Measurements from ENCODE around the gene TNS2. TPM values are rescaled to one million over a fixed set of nuclear protein-coding genes. Genes with fewer than 3 reads are reported as not detected.

Gene TNS2
- total and polyA plus RNA-seq, 11 donors, result 56.0 to 193 (median 88.4) TPM

- peak; percentile 99 to 100 (median 99) for ATAC-seq
- Histone ChIP-seq H3K9me3 (peaks cover 0 to 2% (median 0%) of the 10 kb centered on the region in 12 donors), H3K27me3 (no peaks in the 10 kb centered on the region), H3K36me3 (peaks cover 0 to 33% (median 29%) of the 10 kb centered on the region in 9 donors), H3K27ac (peak within 1 kb of the TSS; percentile 84 to 100 (median 96)), H3K4me1 (peaks cover 0 to 32% (median 19%) of the 10 kb centered on the region in 12 donors), H3K4me3 (peak within 1 kb of the TSS; percentile 48 to 84 (median 72))
- peak; percentile 96 to 99 (median 97) for DNase-seq
- WGBS, 4 donors, result 1 to 2% (median 2%) methylated on average over 57 to 67 of the region's 67 CpGs
- TF ChIP-seq CTCF (IDR thresholded peaks at IDR 0.05) (no peak), POLR2A (IDR thresholded peaks at IDR 0.05) (peak; percentile 22 to 97)
- intact Hi-C loops (cut with DNase I), result loop anchor here in 3 of 10 donors (2.0 kb wide), 1 partner anchor 17 kb away; the partner anchor contains the start of gene IGFBP6 (in 3 of the 3)
Observed at GRCh38 chr12:53079226-53080117, 29.6 kb downstream of the TNS2 start, which contains the start of gene SPRYD3. TSS of gene SPRYD3 (minus strand) at chr12:53079390. CDS start at chr12:53079333, 57 bp downstream.

- H3K4me1 ChIP-seq, result peaks cover 0 to 23% (median 16%) of the 10 kb centered on the region in 12 donors
- H3K4me3 ChIP-seq, result no peak overlapping the region
- WGBS, 4 donors, result 57 to 70% (median 64%) methylated on average over 2 of the region's 2 CpGs
- TF ChIP-seq CTCF (IDR thresholded peaks at IDR 0.05) (no peak), POLR2A (IDR thresholded peaks at IDR 0.05) (no peak)
- H3K27me3 ChIP-seq, result no peaks in the 10 kb centered on the region
- no peak overlapping the region for H3K27ac ChIP-seq
- DNase-seq (no peak), ATAC-seq (no peak)
- H3K9me3 ChIP-seq, result peaks cover 0 to 6% (median 0%) of the 10 kb centered on the region in 12 donors
- peaks cover 0 to under 1% (median 0%) of the 10 kb centered on the region in 9 donors for H3K36me3 ChIP-seq
- intact Hi-C loops (cut with DNase I), result no loop called here
Observed at GRCh38 chr12:53082637-53083175, 32.8 kb downstream of the TNS2 start.

GRCh38 chr12:53086361-53086760 lies 36.5 kb downstream of the TNS2 start:
- Histone ChIP-seq H3K27ac (no peak overlapping the region), H3K27me3 (no peaks in the 10 kb centered on the region), H3K36me3 (no peaks in the 10 kb centered on the region), H3K4me1 (no peaks in the 10 kb centered on the region), H3K4me3 (no peak overlapping the region), H3K9me3 (peaks cover 0 to 6% (median 0%) of the 10 kb centered on the region in 12 donors)
- WGBS, 4 donors, result 83 to 89% (median 87%) methylated on average over 3 of the region's 3 CpGs
- intact Hi-C loops (cut with DNase I), result no loop called here
- no peak for TF ChIP-seq POLR2A (IDR thresholded peaks at IDR 0.05)
- TF ChIP-seq CTCF (IDR thresholded peaks at IDR 0.05), result no peak
- ATAC-seq (no peak), DNase-seq (no peak)

DNA sequence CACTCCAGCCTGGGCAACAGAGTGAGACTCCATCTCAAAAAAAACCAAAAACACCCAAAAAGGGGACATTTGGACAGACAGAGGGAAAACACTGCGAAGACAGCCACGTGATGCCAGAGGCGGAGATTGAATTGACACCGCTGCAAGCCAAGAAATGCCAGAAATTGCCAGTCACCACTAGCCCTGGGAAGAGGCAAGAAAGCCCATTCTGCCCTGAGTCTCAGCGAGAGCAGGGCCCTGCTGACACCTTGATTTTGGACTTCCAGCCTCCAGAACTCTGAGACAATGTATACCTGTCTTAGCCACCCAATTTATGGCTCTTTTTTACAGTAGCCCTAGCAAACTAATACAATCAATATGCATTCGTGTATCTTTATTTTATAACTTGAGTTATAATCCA lies 40.2 kb downstream of the TNS2 start:
- ATAC-seq (no peak), DNase-seq (no peak)
- WGBS, 4 donors, result 95 to 97% (median 96%) methylated on average over 6 of the region's 6 CpGs
- Histone ChIP-seq H3K27ac (no peak overlapping the region), H3K4me3 (no peak overlapping the region), H3K27me3 (no peaks in the 10 kb centered on the region), H3K4me1 (peaks cover 0 to 5% (median 0%) of the 10 kb centered on the region in 12 donors), H3K9me3 (peaks cover 0 to under 1% (median 0%) of the 10 kb centered on the region in 12 donors), H3K36me3 (no peaks in the 10 kb centered on the region)
- intact Hi-C loops (cut with DNase I), result no loop called here
- no peak for TF ChIP-seq POLR2A (IDR thresholded peaks at IDR 0.05)

Data from heart left ventricle (tissue), 16 donors.